SJSA1 (cell line): Measurements from ENCODE around the gene GRID1. TPM values are rescaled to one million over a fixed set of nuclear protein-coding genes. Genes with fewer than 3 reads are reported as not detected.

Experiments
- DNase-seq, 2 experiments: peaks; one replicate each; pipeline ENCODE4 v3.0.0-alpha.2; 2015 to 2020; ENCODE audit warnings: low spot score in 2 of 2, low read depth in 1 of 2
- H3K27ac ChIP-seq: fragments of 250-450 bp; sonication (Bioruptor Pico); 2 replicates; pipeline ENCODE4 v1.5.1; 2020; ENCODE audit warnings: mild to moderate bottlenecking, moderate library complexity
- H3K27me3 ChIP-seq: fragments of 250-450 bp; sonication (Bioruptor Pico); replicated peaks from 2 replicates; pipeline ENCODE4 v1.5.1; 2020; ENCODE audit warnings: mild to moderate bottlenecking, moderate library complexity
- H3K36me3 ChIP-seq: fragments of 250-450 bp; sonication (Bioruptor Pico); 2 replicates; pipeline ENCODE4 v1.5.1; 2020; ENCODE audit warnings: mild to moderate bottlenecking
- H3K4me1 ChIP-seq: fragments of 250-450 bp; sonication (Bioruptor Pico); replicated peaks from 2 replicates; pipeline ENCODE4 v1.6.1; 2021; ENCODE audit warnings: mild to moderate bottlenecking
- H3K4me3 ChIP-seq: fragments of 250-450 bp; sonication (Bioruptor Pico); 2 replicates; pipeline ENCODE4 v1.5.1; 2020; ENCODE audit warnings: mild to moderate bottlenecking
- H3K9me3 ChIP-seq: fragments of 250-450 bp; sonication (Bioruptor Pico); replicated peaks from 2 replicates; pipeline ENCODE4 v1.5.1; 2020; ENCODE audit warnings: mild to moderate bottlenecking
- total RNA-seq: library from RNA; depleted of rRNA; stranded (reverse); fragments of >200 nt; shearing (Covaris generic); gene quantifications from 2 replicates; pipeline ENCODE4 v1.2.3, GENCODE V29; 2014

GRID1 gene
- total RNA-seq, 1 experiment from 2014 or later: 0.05 TPM

- DNase-seq: peak in 1 of 2 experiments; percentile 29
- H3K36me3 ChIP-seq: no peaks in the 10 kb centered on the region
- no peak overlapping the region for H3K4me3 ChIP-seq
- peaks cover 35% of the 10 kb centered on the region for H3K4me1 ChIP-seq
- no peaks in the 10 kb centered on the region for H3K9me3 ChIP-seq
- H3K27me3 ChIP-seq: no peaks in the 10 kb centered on the region
- H3K27ac ChIP-seq: no peak overlapping the region
Observed at GRCh38 chr10:85613391-85613790, 753.2 kb downstream of the GRID1 start.

GRCh38 chr10:85612833-85613232 lies 753.8 kb downstream of the GRID1 start:
- Histone ChIP-seq H3K27me3 (no peaks in the 10 kb centered on the region), H3K9me3 (no peaks in the 10 kb centered on the region)
- peak in 1 of 2 experiments; percentile 25 for DNase-seq

DNA sequence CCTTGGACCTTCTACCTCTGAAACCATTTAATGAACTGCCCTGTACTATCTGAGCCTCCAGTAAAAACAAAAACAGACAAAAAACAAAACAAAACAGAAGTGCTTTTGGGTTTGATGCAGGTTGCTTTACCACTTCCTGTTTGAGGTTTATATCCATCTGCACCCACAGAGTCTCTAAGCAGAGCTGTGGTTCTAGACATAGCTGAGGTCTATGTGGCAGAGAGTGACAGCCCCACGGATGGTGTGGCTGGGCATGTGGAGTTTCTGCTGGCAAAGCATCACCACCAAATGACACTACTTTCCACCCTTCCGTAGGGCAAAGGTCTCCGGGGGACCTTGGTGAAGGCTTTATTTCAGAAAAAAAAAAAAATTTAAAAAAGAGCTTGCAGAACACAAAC lies 754.2 kb downstream of the GRID1 start:
- no peak overlapping the region for H3K4me3 ChIP-seq
- no peak overlapping the region for H3K27ac ChIP-seq
- H3K4me1 ChIP-seq: peaks cover 35% of the 10 kb centered on the region
- DNase-seq: peak; percentile 22 to 42
- no peaks in the 10 kb centered on the region for H3K36me3 ChIP-seq
- no peaks in the 10 kb centered on the region for H3K9me3 ChIP-seq
- no peaks in the 10 kb centered on the region for H3K27me3 ChIP-seq

More at GRCh38 chr10:85612833-85613232, 753.8 kb downstream of the GRID1 start:
- no peak overlapping the region for H3K27ac ChIP-seq
- no peak overlapping the region for H3K4me3 ChIP-seq
- H3K4me1 ChIP-seq: peaks cover 35% of the 10 kb centered on the region
- H3K36me3 ChIP-seq: no peaks in the 10 kb centered on the region

- H3K9me3 ChIP-seq: no peaks in the 10 kb centered on the region
- peak in 1 of 2 experiments; percentile 23 for DNase-seq
- no peak overlapping the region for H3K4me3 ChIP-seq
- H3K4me1 ChIP-seq: peaks cover 35% of the 10 kb centered on the region
- H3K36me3 ChIP-seq: no peaks in the 10 kb centered on the region
- no peak overlapping the region for H3K27ac ChIP-seq
- no peaks in the 10 kb centered on the region for H3K27me3 ChIP-seq
Observed at GRCh38 chr10:85611746-85612377, 754.7 kb downstream of the GRID1 start.

DNA sequence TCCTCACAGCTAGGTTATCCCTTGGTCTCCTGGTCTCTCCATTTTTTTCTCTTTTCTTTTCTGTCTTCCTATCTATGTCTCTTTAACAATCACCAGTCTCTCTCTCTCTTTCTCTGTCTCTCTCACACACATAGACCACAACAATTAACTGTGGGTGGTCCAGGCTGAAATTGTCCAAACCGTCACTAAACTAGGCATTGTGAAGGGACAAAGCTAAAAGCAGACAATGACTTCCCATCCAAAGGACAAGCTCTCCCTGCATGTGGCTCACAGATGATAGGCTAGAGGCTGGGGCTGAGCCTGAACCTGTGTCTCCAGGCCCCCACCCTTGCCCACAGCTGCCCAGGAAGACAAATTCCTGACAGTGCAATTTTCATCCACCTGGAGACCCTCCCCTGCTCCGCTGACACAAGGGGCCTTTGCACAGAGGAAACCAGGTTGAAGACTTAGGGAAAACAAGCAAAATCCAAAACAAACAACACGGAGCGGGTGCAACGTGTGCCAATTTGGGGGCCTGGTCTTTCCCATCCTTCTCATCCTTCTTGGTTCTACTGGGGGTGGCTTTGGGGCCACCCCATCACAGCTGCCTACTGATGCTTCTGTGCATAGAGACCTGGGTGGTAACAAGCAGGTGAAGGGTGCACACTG lies 755.4 kb downstream of the GRID1 start:
- H3K36me3 ChIP-seq: no peaks in the 10 kb centered on the region
- peak; percentile 50 to 62 for DNase-seq
- no peaks in the 10 kb centered on the region for H3K27me3 ChIP-seq
- no peak overlapping the region for H3K27ac ChIP-seq
- no peak overlapping the region for H3K4me3 ChIP-seq
- peaks cover 35% of the 10 kb centered on the region for H3K4me1 ChIP-seq
- no peaks in the 10 kb centered on the region for H3K9me3 ChIP-seq

DNA sequence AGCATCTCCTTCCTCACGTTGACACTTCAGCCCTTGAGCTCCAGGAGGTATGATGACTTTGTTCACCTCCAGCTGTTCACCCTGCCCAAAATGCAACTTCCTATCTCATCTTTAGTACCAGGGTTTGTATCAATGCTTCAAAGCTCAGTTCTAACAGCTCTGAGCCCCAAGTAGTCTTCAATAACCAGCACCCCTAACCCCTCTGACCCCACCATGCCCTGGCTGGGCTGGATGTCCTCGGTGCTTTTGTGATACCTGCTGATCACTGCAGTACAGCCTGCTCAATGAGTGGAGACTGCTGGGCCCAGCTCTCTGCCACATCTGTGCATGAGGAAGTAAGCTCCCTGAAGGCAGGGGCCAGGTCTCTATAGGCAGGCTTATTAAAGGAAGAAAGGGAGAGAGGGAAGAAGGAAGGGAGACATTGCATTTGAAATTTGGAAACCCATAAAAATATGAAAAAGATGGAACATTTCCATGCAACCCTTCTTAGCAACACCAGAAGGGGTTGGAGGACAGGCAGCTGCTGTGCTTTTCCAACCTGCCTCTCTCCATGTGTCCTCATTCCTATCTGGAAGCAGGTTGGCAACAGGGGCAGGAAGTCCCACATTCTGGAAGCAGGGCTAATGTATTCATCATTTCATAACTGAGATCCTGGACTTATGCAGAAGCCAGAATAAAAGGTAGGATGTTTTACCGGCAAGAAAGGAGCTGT lies 756.1 kb downstream of the GRID1 start:
- H3K36me3 ChIP-seq: no peaks in the 10 kb centered on the region
- H3K27me3 ChIP-seq: no peaks in the 10 kb centered on the region
- peaks cover 35% of the 10 kb centered on the region for H3K4me1 ChIP-seq
- no peak overlapping the region for H3K4me3 ChIP-seq
- no peaks in the 10 kb centered on the region for H3K9me3 ChIP-seq
- peak in 1 of 2 experiments; percentile 22 for DNase-seq
- no peak overlapping the region for H3K27ac ChIP-seq

- H3K4me1 ChIP-seq: peaks cover 35% of the 10 kb centered on the region
Observed at GRCh38 chr10:85609509-85609908, 757.1 kb downstream of the GRID1 start.

GRCh38 chr10:85608706-85609105 lies 757.9 kb downstream of the GRID1 start:
- DNase-seq: peak in 1 of 2 experiments; percentile 16
- Histone ChIP-seq H3K4me1 (peaks cover 39% of the 10 kb centered on the region), H3K9me3 (no peaks in the 10 kb centered on the region), H3K27ac (no peak overlapping the region), H3K4me3 (no peak overlapping the region), H3K27me3 (no peaks in the 10 kb centered on the region), H3K36me3 (no peaks in the 10 kb centered on the region)

More at GRCh38 chr10:85609509-85609908, 757.1 kb downstream of the GRID1 start:
- Histone ChIP-seq H3K9me3 (no peaks in the 10 kb centered on the region), H3K27me3 (no peaks in the 10 kb centered on the region), H3K4me3 (no peak overlapping the region), H3K36me3 (no peaks in the 10 kb centered on the region), H3K27ac (no peak overlapping the region)
- peak; percentile 20 to 46 for DNase-seq

DNA sequence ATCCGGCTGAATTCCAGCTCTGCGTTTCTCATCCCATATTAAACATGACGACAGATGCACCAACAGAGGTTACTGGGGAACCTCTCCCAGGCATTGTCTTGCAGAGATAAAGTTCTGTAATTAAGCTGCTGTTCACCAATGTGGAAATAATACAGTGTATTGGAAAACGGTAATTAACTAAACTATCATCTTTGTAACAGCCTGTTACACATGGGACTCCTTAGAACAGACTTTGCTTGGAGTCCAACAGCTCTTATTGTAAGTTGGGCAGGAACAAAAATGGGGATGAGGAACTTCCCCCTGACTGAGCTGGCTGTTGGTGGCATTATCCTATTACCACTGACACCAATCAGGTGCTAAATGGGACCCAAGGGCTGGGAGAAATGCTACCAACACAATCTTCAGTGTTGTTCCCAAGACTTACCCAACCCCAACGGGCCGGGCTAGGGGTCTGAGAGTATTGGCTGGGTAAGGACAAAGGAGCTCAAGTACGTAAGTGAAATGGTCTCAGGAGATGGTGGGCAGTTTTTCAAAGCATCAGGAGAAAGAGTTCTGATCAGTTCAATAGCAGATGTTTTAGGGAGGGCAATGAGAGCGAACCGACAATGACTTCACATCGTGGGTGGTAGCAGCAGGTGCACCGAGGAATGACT lies 759.4 kb downstream of the GRID1 start:
- Histone ChIP-seq H3K36me3 (no peaks in the 10 kb centered on the region), H3K9me3 (no peaks in the 10 kb centered on the region)

DNA sequence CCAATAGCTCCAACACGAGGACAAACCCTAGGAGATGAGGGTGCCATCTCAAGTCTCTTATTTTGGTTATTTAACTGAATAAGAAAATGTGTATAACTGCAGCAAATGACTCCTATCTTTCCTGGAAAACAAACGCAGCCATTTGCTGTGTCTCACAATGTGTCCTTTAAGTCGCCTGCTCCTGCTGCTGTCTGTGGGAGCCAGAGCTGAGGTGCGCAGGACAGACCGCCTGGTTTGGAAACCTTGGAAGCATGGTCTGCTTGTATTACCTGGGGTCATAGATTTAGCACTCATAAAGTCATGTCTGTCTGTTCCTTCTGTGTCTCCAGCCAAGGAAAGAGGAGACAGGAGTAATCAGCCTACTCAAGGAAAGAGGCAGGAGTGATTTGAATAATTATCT lies 760.2 kb downstream of the GRID1 start:
- Histone ChIP-seq H3K27ac (no peak overlapping the region), H3K4me1 (peaks cover 35% of the 10 kb centered on the region), H3K36me3 (no peaks in the 10 kb centered on the region), H3K4me3 (no peak overlapping the region), H3K27me3 (no peaks in the 10 kb centered on the region), H3K9me3 (no peaks in the 10 kb centered on the region)
- peak in 1 of 2 experiments; percentile 14 for DNase-seq

More for the DNA sequence above, 759.4 kb downstream of the GRID1 start:
- Histone ChIP-seq H3K4me1 (peaks cover 43% of the 10 kb centered on the region), H3K27me3 (no peaks in the 10 kb centered on the region), H3K4me3 (no peak overlapping the region), H3K27ac (no peak overlapping the region)
- DNase-seq: peak in 1 of 2 experiments; percentile 29

DNA sequence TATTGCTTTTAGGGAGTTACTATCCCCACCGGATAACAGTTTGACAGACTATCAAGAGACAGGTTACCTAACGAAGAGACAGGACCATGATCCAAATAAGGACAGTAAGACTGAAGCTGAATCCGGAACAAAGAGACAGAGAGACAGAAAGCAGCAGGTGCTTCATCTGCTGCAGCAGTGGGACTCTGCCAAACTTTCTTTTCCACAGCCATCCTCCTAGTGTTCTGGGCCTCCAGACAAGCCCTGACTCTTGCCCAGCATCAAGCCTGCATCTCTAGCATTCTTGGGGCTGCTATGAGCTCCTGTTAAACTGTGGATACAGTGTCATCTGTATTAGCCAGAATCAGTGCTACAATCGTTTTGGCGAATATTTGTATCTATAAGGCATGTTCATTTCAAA lies 761.7 kb downstream of the GRID1 start:
- peak in 1 of 2 experiments; percentile 5 for DNase-seq
- Histone ChIP-seq H3K9me3 (no peaks in the 10 kb centered on the region), H3K27me3 (no peaks in the 10 kb centered on the region), H3K27ac (no peak overlapping the region), H3K36me3 (no peaks in the 10 kb centered on the region), H3K4me3 (no peak overlapping the region), H3K4me1 (peaks cover 23% of the 10 kb centered on the region)

- H3K4me3 ChIP-seq: no peak overlapping the region
Observed at GRCh38 chr10:85604136-85604725, 762.4 kb downstream of the GRID1 start.

DNA sequence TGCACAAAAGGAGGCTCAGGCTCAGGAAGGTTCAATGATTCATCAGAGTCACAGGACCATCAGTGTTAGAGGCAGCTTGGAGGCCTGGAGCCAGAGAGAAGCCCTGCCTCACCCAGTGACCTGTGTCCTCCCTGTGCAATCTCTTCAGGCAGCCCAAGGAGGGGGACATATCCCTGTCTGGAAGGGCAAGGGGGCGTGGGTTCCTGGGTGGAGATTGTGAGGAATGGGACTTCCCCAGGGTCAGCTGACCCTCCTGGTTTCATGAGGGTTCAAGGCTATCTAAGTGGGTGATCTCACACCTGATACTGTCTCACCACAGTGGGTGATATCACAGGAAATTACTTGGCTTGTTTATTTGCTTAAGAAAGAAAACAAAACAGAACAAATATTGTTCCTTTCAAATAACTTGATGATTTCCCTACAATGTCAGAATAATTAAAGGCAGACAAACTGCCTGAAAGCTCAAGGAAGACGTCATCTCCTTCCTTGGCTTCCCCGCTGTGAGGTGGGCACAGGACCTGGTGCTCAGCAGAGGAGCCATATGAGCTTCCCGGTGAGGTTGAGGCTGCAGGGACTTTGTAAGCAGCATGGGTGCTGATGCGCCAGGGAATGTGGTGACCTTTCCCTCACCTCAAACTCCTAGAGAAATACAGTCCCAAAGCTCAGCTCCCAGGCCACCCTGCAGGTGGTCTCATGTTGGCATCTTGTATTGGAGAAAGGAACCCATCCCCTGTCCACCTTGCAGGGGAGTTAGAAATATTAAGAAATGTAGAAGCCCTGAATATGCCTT lies 763.2 kb downstream of the GRID1 start:
- no peaks in the 10 kb centered on the region for H3K9me3 ChIP-seq
- H3K27ac ChIP-seq: no peak overlapping the region
- H3K4me1 ChIP-seq: peaks cover 16% of the 10 kb centered on the region
- H3K36me3 ChIP-seq: no peaks in the 10 kb centered on the region
- peak; percentile 59 to 78 for DNase-seq
- no peaks in the 10 kb centered on the region for H3K27me3 ChIP-seq
- no peak overlapping the region for H3K4me3 ChIP-seq

More at GRCh38 chr10:85604136-85604725, 762.4 kb downstream of the GRID1 start:
- DNase-seq: peak in 1 of 2 experiments; percentile 2
- peaks cover 16% of the 10 kb centered on the region for H3K4me1 ChIP-seq
- H3K9me3 ChIP-seq: no peaks in the 10 kb centered on the region
- H3K36me3 ChIP-seq: no peaks in the 10 kb centered on the region
- H3K27me3 ChIP-seq: no peaks in the 10 kb centered on the region
- no peak overlapping the region for H3K27ac ChIP-seq
